Measurements from ENCODE around the gene ZSWIM4. TPM values are rescaled to one million over a fixed set of nuclear protein-coding genes. Genes with fewer than 3 reads are reported as not detected.

Gene ZSWIM4
- total and polyA plus RNA-seq, 10 of the 15 experiments (the other 5 are each of a cell fraction or from before 2014, with no cell fraction given) = 0.73 to 11.1 (median 1.8) TPM; not detected in 2

- no TSS peak for BruUV-seq (replicated peaks)
- no peak overlapping the region for H3K9ac ChIP-seq (ENCODE audit: control insufficient read depth, insufficient read depth, low read length)
- ChIA-PET CTCF (interaction anchor here (0.6 to 1.6 kb wide), 2 partner anchors 82 to 209 kb away, joined by 3 read pairs; no protein-coding TSS in a partner anchor), RAD21 (ENCODE audit: unreplicated experiment) (interaction anchor here (0.9 to 1.7 kb wide), 2 partner anchors 13 to 82 kb away, joined by 3 to 4 read pairs; no protein-coding TSS in a partner anchor), SMC1A (ENCODE audit: uncharacterized antibody, unreplicated experiment) (no interaction called here), POLR2A (interaction anchor here (1.0 kb wide), 1 partner anchor 13 kb away, joined by 3 read pairs; no protein-coding TSS in a partner anchor)
- no peaks in the 10 kb centered on the region; the same call in 2 of the 3 replicates for H3K9me3 ChIP-seq (replicated peaks; ENCODE audit: control insufficient read depth, insufficient read depth, low read length)
- no peaks in the 10 kb centered on the region for H4K20me1 ChIP-seq (ENCODE audit: control insufficient read depth, insufficient read depth)
- ATAC-seq (no peak), FAIRE-seq (peak; percentile 79), DNase-seq (ENCODE audit: low read depth, low spot score) (no peak)
- WGBS (ENCODE audit: insufficient coverage, insufficient replicate concordance, low lambda C conversion rate, missing lambda C conversion rate) = 82% methylated on average over 15 of the region's 15 CpGs
- peaks cover 0 to 1% of the 10 kb centered on the region in 2 experiments; a peak in 2 of 4 replicates for H3K27me3 ChIP-seq (replicated peaks in 1 of 2; ENCODE audit: control insufficient read depth in 2 of 2, insufficient read depth in 2 of 2, low read length in 1 of 2)
- no peak overlapping the region; the same call in 1 of the 2 replicates for H2AFZ ChIP-seq (ENCODE audit: control insufficient read depth, low read depth, low read length)
- no peaks in the 10 kb centered on the region for H3K79me2 ChIP-seq (ENCODE audit: control insufficient read depth, insufficient read depth, low read length)
- no peak for TF ChIP-seq SMARCA5 (IDR thresholded peaks at IDR 0.05)
- TF ChIP-seq POLR2AphosphoS2 (IDR thresholded peaks at IDR 0.05; ENCODE audit: low read depth, low read length) = no peak
- TF ChIP-seq BCL3 (IDR thresholded peaks at IDR 0.05; ENCODE audit: borderline replicate concordance, insufficient read depth, low read depth, low read length, poor library complexity, severe bottlenecking) = peak; percentile 33
- peak; percentile 53; the same call in 1 of the 2 replicates for TF ChIP-seq PKNOX1 (IDR thresholded peaks at IDR 0.05)
- TF ChIP-seq IRF5 (IDR thresholded peaks at IDR 0.05; ENCODE audit: borderline replicate concordance) = no peak
- TF ChIP-seq CBX5 (IDR thresholded peaks at IDR 0.05; ENCODE audit: low read depth) = no peak
- TF ChIP-seq ZNF592 (IDR thresholded peaks at IDR 0.05) = no peak
- TF ChIP-seq HDGF (IDR thresholded peaks at IDR 0.05) = 0 out of 2 replicates have a peak, but pooled peaks have one; percentile 46
- no peak for TF ChIP-seq SPI1 (IDR thresholded peaks at IDR 0.05; ENCODE audit: borderline replicate concordance, insufficient read depth, low read depth, low read length)
- TF ChIP-seq FOXM1 (IDR thresholded peaks at IDR 0.05; ENCODE audit: low read depth, low read length) = no peak
- H3K4me3 ChIP-seq = no peak overlapping the region
- in situ Hi-C loops (cut with MboI) = no loop called here
- intact Hi-C loops (cut with micrococcal nuclease; ENCODE audit: unreplicated experiment) = no loop called here
- H3K4me1 ChIP-seq (ENCODE audit: control insufficient read depth, insufficient read depth, low read length) = peaks cover under 1% of the 10 kb centered on the region; the same call in 1 of the 2 replicates
- H3K27ac ChIP-seq (ENCODE audit: control insufficient read depth, insufficient read depth) = no peak overlapping the region
- 0 out of 2 replicates have a peak overlapping the region, but pooled peaks have one; percentile 77 for H3K4me2 ChIP-seq (ENCODE audit: control insufficient read depth, insufficient read depth)
- no peaks in the 10 kb centered on the region for H3K36me3 ChIP-seq (ENCODE audit: control insufficient read depth in 2 of 2, insufficient read depth in 2 of 2, low read length in 1 of 2)
Observed at GRCh38 chr19:13866463-13867046, 71.3 kb downstream of the ZSWIM4 start.

All from GM12878 (cell line).